Trophoblast cell (in vitro differentiated cells and primary cell): ENCODE data around the gene KDM2A.

Experiments used
- DNase-seq, 2 donors: peaks; one replicate each; pipeline ENCODE4 v3.0.0-alpha.2; 2016
- H2AFZ ChIP-seq: 2 replicates; pipeline ENCODE4 v1.6.1; 2013; ENCODE audit warnings: low read length, moderate library complexity, mild to moderate bottlenecking; ENCODE audit not compliant: insufficient read depth, poor library complexity
- H2AK5ac ChIP-seq: 2 replicates; pipeline ENCODE4 v1.6.1; 2013; ENCODE audit warnings: mild to moderate bottlenecking, low read length
- H2BK120ac ChIP-seq: 2 replicates; pipeline ENCODE4 v1.6.1; 2013; ENCODE audit warnings: low read length, mild to moderate bottlenecking, moderate library complexity; ENCODE audit not compliant: insufficient read depth, poor library complexity
- H2BK12ac ChIP-seq: 2 replicates; pipeline ENCODE4 v1.6.1; 2013; ENCODE audit warnings: mild to moderate bottlenecking, low read length, moderate library complexity
- H2BK5ac ChIP-seq: 2 replicates; pipeline ENCODE4 v1.6.1; 2013; ENCODE audit warnings: low read length, low read depth, moderate library complexity, mild to moderate bottlenecking; ENCODE audit not compliant: poor library complexity
- H3K14ac ChIP-seq: 2 replicates; pipeline ENCODE4 v1.6.1; 2013; ENCODE audit warnings: mild to moderate bottlenecking, low read length
- H3K18ac ChIP-seq: 2 replicates; pipeline ENCODE4 v1.6.1; 2013; ENCODE audit warnings: mild to moderate bottlenecking, low read length
- H3K23ac ChIP-seq: 2 replicates; pipeline ENCODE4 v1.6.1; 2013; ENCODE audit warnings: low read length
- H3K27ac ChIP-seq: 2 replicates; pipeline ENCODE4 v1.5.1; 2013; ENCODE audit warnings: low read depth, mild to moderate bottlenecking, inconsistent platforms, low read length, moderate library complexity
- H3K27me3 ChIP-seq: 2 replicates; pipeline ENCODE4 v1.6.1; 2013; ENCODE audit warnings: inconsistent platforms, mild to moderate bottlenecking, low read length, moderate library complexity; ENCODE audit not compliant: insufficient read depth
- H3K36me3 ChIP-seq, 2 experiments: 1 replicate in 1 of 2; 2 replicates in 1 of 2; pipeline ENCODE4 v1.6.1; 2013; ENCODE audit warnings: low read length in 2 of 2, mild to moderate bottlenecking in 2 of 2, moderate library complexity in 1 of 2; ENCODE audit not compliant: insufficient read depth in 2 of 2, control insufficient read depth in 1 of 2
- H3K4ac ChIP-seq: 2 replicates; pipeline ENCODE4 v1.6.1; 2013; ENCODE audit warnings: low read depth, mild to moderate bottlenecking, low read length, moderate library complexity
- H3K4me1 ChIP-seq, 2 experiments: 1 replicate in 1 of 2; 2 replicates in 1 of 2; pipeline ENCODE4 v1.6.1; 2013; ENCODE audit warnings: low read length in 2 of 2, mild to moderate bottlenecking in 2 of 2, moderate library complexity in 1 of 2; ENCODE audit not compliant: insufficient read depth in 2 of 2, control insufficient read depth in 1 of 2
- H3K4me2 ChIP-seq: 2 replicates; pipeline ENCODE4 v1.6.1; 2013; ENCODE audit warnings: inconsistent platforms, mild to moderate bottlenecking, low read length, moderate library complexity
- H3K4me3 ChIP-seq: 2 replicates; pipeline ENCODE4 v1.5.1; 2013; ENCODE audit warnings: mild to moderate bottlenecking, low read depth, low read length, inconsistent platforms
- H3K79me1 ChIP-seq: one replicate; pipeline ENCODE4 v1.6.1; 2013; ENCODE audit warnings: low read length
- H3K79me2 ChIP-seq: 2 replicates; pipeline ENCODE4 v1.6.1; 2013; ENCODE audit warnings: low read length, mild to moderate bottlenecking; ENCODE audit not compliant: control insufficient read depth, insufficient read depth, poor library complexity
- H3K9ac ChIP-seq: 2 replicates; pipeline ENCODE4 v1.6.1; 2013; ENCODE audit warnings: mild to moderate bottlenecking, low read length
- H3K9me3 ChIP-seq: 2 replicates; pipeline ENCODE4 v1.6.1; 2013; ENCODE audit warnings: low read depth, mild to moderate bottlenecking, control low read depth, inconsistent platforms, low read length; ENCODE audit not compliant: insufficient read depth
- H4K12ac ChIP-seq: 2 replicates; pipeline ENCODE4 v1.6.1; 2013; ENCODE audit warnings: low read depth, mild to moderate bottlenecking, low read length, moderate library complexity
- H4K8ac ChIP-seq: 2 replicates; pipeline ENCODE4 v1.6.1; 2013; ENCODE audit warnings: low read depth, mild to moderate bottlenecking, low read length, moderate library complexity
- H4K91ac ChIP-seq: one replicate; pipeline ENCODE4 v1.6.1; 2013; ENCODE audit warnings: low read depth, mild to moderate bottlenecking, low read length, moderate library complexity
- WGBS: extraction: QIAGEN DNeasy Blood & Tissue Kit; methylation state at CpG from one replicate; pipeline ENCODE4 v1.1.7; 2013; ENCODE audit warnings: missing lambda C conversion rate; ENCODE audit not compliant: insufficient read length, insufficient coverage; ENCODE audit errors: extremely low coverage; 5-methylcytosine and 5-hydroxymethylcytosine counted together

Gene KDM2A

GRCh38 chr11:67287355-67288197 lies 168.5 kb downstream of the KDM2A start:
- WGBS = no CpG with 5 or more reads among the region's 14 CpGs
- DNase-seq = no peak

GRCh38 chr11:67288198-67288451 lies 169.1 kb downstream of the KDM2A start:
- Histone ChIP-seq H3K18ac (peak overlapping the region; percentile 13), H2BK12ac (no peak overlapping the region), H3K27me3 (no peaks in the 10 kb centered on the region), H2BK120ac (peak overlapping the region; percentile 15), H3K36me3 (peaks cover 59 to 61% of the 10 kb centered on the region in 2 experiments), H3K23ac (peak overlapping the region; percentile 17), H2BK5ac (peak overlapping the region; percentile 79), H3K4me3 (peak overlapping the region; percentile 37), H2AFZ (peak overlapping the region; percentile 68), H2AK5ac (peak overlapping the region; percentile 4), H4K8ac (peak overlapping the region; percentile 92), H3K79me2 (peaks cover 10% of the 10 kb centered on the region), H4K12ac (peak overlapping the region; percentile 96), H3K4me1 (peaks cover 13 to 17% of the 10 kb centered on the region in 2 experiments), H3K4ac (no peak overlapping the region), H3K79me1 (peaks cover 13% of the 10 kb centered on the region), H4K91ac (peak overlapping the region; percentile 78), H3K14ac (peak overlapping the region; percentile 91), H3K27ac (peak overlapping the region; percentile 91), H3K4me2 (peak overlapping the region; percentile 98), H3K9ac (peak overlapping the region; percentile 73), H3K9me3 (peaks cover 3% of the 10 kb centered on the region)
- no CpG with 5 or more reads among the region's 4 CpGs for WGBS
- no peak for DNase-seq

More at GRCh38 chr11:67287355-67288197, 168.5 kb downstream of the KDM2A start:
- Histone ChIP-seq H4K91ac (peak overlapping the region; percentile 78), H4K12ac (peak overlapping the region; percentile 96), H3K14ac (peak overlapping the region; percentile 91), H4K8ac (peak overlapping the region; percentile 92), H3K23ac (no peak overlapping the region), H3K27ac (peak overlapping the region; percentile 91), H3K9me3 (peaks cover 3% of the 10 kb centered on the region), H3K9ac (peak overlapping the region; percentile 73), H2AFZ (no peak overlapping the region), H2AK5ac (peak overlapping the region; percentile 4), H3K27me3 (no peaks in the 10 kb centered on the region), H2BK5ac (peak overlapping the region; percentile 79), H3K18ac (no peak overlapping the region), H2BK12ac (peak overlapping the region; percentile 5), H3K79me1 (peaks cover 13% of the 10 kb centered on the region), H3K36me3 (peaks cover 65 to 67% of the 10 kb centered on the region in 2 experiments), H3K4me3 (peak overlapping the region; percentile 37), H3K4ac (no peak overlapping the region), H3K79me2 (peaks cover 10% of the 10 kb centered on the region), H2BK120ac (peak overlapping the region; percentile 15), H3K4me2 (peak overlapping the region; percentile 98), H3K4me1 (peaks cover 13 to 17% of the 10 kb centered on the region in 2 experiments)

GRCh38 chr11:67288452-67289225 lies 169.6 kb downstream of the KDM2A start:
- WGBS = no CpG with 5 or more reads among the region's 87 CpGs
- Histone ChIP-seq H3K4me3 (peak overlapping the region; percentile 91), H3K27ac (peak overlapping the region; percentile 91), H3K79me2 (peaks cover 10% of the 10 kb centered on the region), H3K27me3 (no peaks in the 10 kb centered on the region), H3K4ac (peak overlapping the region; percentile 90), H2BK5ac (peak overlapping the region; percentile 79), H3K14ac (peak overlapping the region; percentile 91), H2AK5ac (peak overlapping the region; percentile 22), H2AFZ (peak overlapping the region; percentile 68), H3K18ac (peak overlapping the region; percentile 97), H3K79me1 (peaks cover 13% of the 10 kb centered on the region), H3K4me1 (peaks cover 13 to 17% of the 10 kb centered on the region in 2 experiments), H4K8ac (peak overlapping the region; percentile 92), H2BK12ac (no peak overlapping the region), H3K9ac (peak overlapping the region; percentile 77), H3K23ac (no peak overlapping the region), H4K91ac (peak overlapping the region; percentile 84), H2BK120ac (peak overlapping the region; percentile 85), H3K36me3 (peaks cover 54 to 57% of the 10 kb centered on the region in 2 experiments), H4K12ac (peak overlapping the region; percentile 96), H3K4me2 (peak overlapping the region; percentile 98), H3K9me3 (peaks cover 3% of the 10 kb centered on the region)
- peak; percentile 73 to 76 for DNase-seq

GRCh38 chr11:67289226-67289650 lies 170.2 kb downstream of the KDM2A start, which contains the start of gene ANKRD13D:
ANKRD13D (plus strand) TSS chr11:67289303; CDS start chr11:67289461, 158 bp downstream.
- H3K79me1 ChIP-seq = peaks cover 13% of the 10 kb centered on the region
- peak within 1 kb of the TSS; percentile 68 for H2AFZ ChIP-seq
- peak within 1 kb of the TSS; percentile 17 for H3K23ac ChIP-seq
- H3K27me3 ChIP-seq = no peaks in the 10 kb centered on the region
- H4K91ac ChIP-seq = peak within 1 kb of the TSS; percentile 84
- peak within 1 kb of the TSS; percentile 91 for H3K27ac ChIP-seq
- H3K9me3 ChIP-seq = peaks cover 3% of the 10 kb centered on the region
- H3K9ac ChIP-seq = peak within 1 kb of the TSS; percentile 77
- H3K4me1 ChIP-seq = peaks cover 13 to 17% of the 10 kb centered on the region in 2 experiments
- H3K36me3 ChIP-seq = peaks cover 48 to 51% of the 10 kb centered on the region in 2 experiments
- peak within 1 kb of the TSS; percentile 96 for H4K12ac ChIP-seq
- peak within 1 kb of the TSS; percentile 24 for H2AK5ac ChIP-seq
- H3K4me2 ChIP-seq = peak within 1 kb of the TSS; percentile 98
- peak within 1 kb of the TSS; percentile 85 for H2BK120ac ChIP-seq
- peak within 1 kb of the TSS; percentile 91 for H3K4me3 ChIP-seq
- peak within 1 kb of the TSS; percentile 92 for H4K8ac ChIP-seq
- peak within 1 kb of the TSS; percentile 91 for H3K14ac ChIP-seq
- peaks cover 10% of the 10 kb centered on the region for H3K79me2 ChIP-seq
- peak within 1 kb of the TSS; percentile 97 for H3K18ac ChIP-seq
- H2BK12ac ChIP-seq = no peak within 1 kb of the TSS
- WGBS = no CpG with 5 or more reads among the region's 56 CpGs
- DNase-seq = peak in 1 of 2 donors; percentile 73
- H2BK5ac ChIP-seq = peak within 1 kb of the TSS; percentile 79
- H3K4ac ChIP-seq = peak within 1 kb of the TSS; percentile 90
